ACHN (cell line): Measurements from ENCODE around the gene CIC.
"Not testable (repeated sequence)": the region's sequence is repeated elsewhere in the genome, so short reads cannot be mapped to it uniquely, and the experiment has no call there.

Experiments
- DNase-seq: peaks from one replicate; pipeline ENCODE4 v3.0.0-alpha.2; 2015
- in situ Hi-C: cut with HindIII; loops from 2 replicates; pipeline ENCODE4 v1.10.0; 2017; ENCODE audit warnings: low sequenced_read_pairs, low pct_ligation_motif_present, low pct_unique_long_range_greater_than_20kb

The CIC gene

GRCh38 chr19:42335374-42335936, 66.4 kb downstream of the CIC start:
- in situ Hi-C loops = no loop called here
- DNase-seq = no peak

- DNase-seq = no peak
- in situ Hi-C loops = no loop called here
Observed at GRCh38 chr19:42335971-42336370, 66.9 kb downstream of the CIC start.

GRCh38 chr19:42339126-42339860, 70.2 kb downstream of the CIC start:
- DNase-seq, in situ Hi-C loops: not testable (repeated sequence)

- DNase-seq, in situ Hi-C loops: not testable (repeated sequence)
Observed at GRCh38 chr19:42339922-42340321, 70.9 kb downstream of the CIC start.

- in situ Hi-C loops = no loop called here
- DNase-seq = no peak
Observed at GRCh38 chr19:42343344-42344110, 74.5 kb downstream of the CIC start.

- in situ Hi-C loops = no loop called here
- DNase-seq = no peak
Observed at GRCh38 chr19:42344336-42344893, 75.4 kb downstream of the CIC start.
